ENCODE measurements around the gene SLC35B2.

- no peak for TF ChIP-seq CTCF (conservative IDR thresholded peaks at IDR 0.05; ENCODE audit: low read depth in 2 of 2)
- TF ChIP-seq CREB1 (CRISPR knock-in tag; IDR thresholded peaks at IDR 0.05; ENCODE audit: low read depth), result no peak
- no peak for TF ChIP-seq NANOG (IDR thresholded peaks at IDR 0.05; ENCODE audit: borderline replicate concordance)
- no peak for TF ChIP-seq EZH2 (IDR thresholded peaks at IDR 0.05; ENCODE audit: low read depth, unreplicated experiment)
- no peak for TF ChIP-seq POLR2AphosphoS5 (IDR thresholded peaks at IDR 0.05; ENCODE audit: low read depth)
- no peak for TF ChIP-seq REST (IDR thresholded peaks at IDR 0.05; ENCODE audit: unreplicated experiment)
- no peak for TF ChIP-seq JUNB (IDR thresholded peaks at IDR 0.05; ENCODE audit: unreplicated experiment)
- no peak for TF ChIP-seq ZNF114 (CRISPR knock-in tag; IDR thresholded peaks at IDR 0.05)
- no peak for TF ChIP-seq ETS1 (IDR thresholded peaks at IDR 0.05)
Measured at GRCh38 chr6:44273617-44274016, 16.3 kb upstream of the SLC35B2 start.

Measured in GM23338 (cell line).